DLD1 (cell line): ENCODE results near the gene TBC1D14.

Experiments
- in situ Hi-C: cut with HindIII; loops from 2 replicates; pipeline ENCODE4 v1.10.0; 2017; ENCODE audit warnings: low sequenced_read_pairs

TBC1D14 gene, protein sequence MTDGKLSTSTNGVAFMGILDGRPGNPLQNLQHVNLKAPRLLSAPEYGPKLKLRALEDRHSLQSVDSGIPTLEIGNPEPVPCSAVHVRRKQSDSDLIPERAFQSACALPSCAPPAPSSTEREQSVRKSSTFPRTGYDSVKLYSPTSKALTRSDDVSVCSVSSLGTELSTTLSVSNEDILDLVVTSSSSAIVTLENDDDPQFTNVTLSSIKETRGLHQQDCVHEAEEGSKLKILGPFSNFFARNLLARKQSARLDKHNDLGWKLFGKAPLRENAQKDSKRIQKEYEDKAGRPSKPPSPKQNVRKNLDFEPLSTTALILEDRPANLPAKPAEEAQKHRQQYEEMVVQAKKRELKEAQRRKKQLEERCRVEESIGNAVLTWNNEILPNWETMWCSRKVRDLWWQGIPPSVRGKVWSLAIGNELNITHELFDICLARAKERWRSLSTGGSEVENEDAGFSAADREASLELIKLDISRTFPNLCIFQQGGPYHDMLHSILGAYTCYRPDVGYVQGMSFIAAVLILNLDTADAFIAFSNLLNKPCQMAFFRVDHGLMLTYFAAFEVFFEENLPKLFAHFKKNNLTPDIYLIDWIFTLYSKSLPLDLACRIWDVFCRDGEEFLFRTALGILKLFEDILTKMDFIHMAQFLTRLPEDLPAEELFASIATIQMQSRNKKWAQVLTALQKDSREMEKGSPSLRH

GRCh38 chr4:6909113-6909969, at the start of gene TBC1D14:
Gene TBC1D14 (plus strand): TSS chr4:6909826. CDS start chr4:6923390, 13,564 bp downstream.
- in situ Hi-C loops, result loop anchor here (25.0 kb wide), 1 partner anchor 178 kb away; no protein-coding TSS in a partner anchor

GRCh38 chr4:6868386-6868785, 41.2 kb upstream of the TBC1D14 start:
- in situ Hi-C loops, result no loop called here

DNA sequence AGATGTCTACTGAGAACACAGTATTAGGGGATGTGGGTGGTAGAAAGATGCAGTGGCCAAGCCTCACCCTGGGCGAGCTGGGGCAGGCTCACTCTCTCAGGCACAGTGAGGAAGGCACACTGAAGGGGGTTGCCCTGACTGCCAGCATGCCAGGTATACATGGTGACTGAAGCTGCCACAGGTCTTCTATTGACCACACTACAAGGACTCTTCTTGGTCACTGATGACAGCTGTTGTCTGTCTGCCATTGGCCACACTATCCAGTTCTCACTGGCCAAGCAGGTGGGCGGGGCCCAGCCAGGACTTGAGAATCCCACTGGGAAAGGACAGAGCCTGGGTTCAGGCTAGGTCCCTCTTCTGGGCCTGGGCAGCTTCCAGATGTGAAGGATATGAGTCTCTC, 39.7 kb upstream of the TBC1D14 start:
- in situ Hi-C loops, result loop anchor here (5.0 kb wide), 1 partner anchor 103 kb away; no protein-coding TSS in a partner anchor

- in situ Hi-C loops, result loop anchor here (5.0 kb wide), 1 partner anchor 106 kb away; no protein-coding TSS in a partner anchor
Observed at GRCh38 chr4:6873291-6873690, 36.3 kb upstream of the TBC1D14 start.

DNA sequence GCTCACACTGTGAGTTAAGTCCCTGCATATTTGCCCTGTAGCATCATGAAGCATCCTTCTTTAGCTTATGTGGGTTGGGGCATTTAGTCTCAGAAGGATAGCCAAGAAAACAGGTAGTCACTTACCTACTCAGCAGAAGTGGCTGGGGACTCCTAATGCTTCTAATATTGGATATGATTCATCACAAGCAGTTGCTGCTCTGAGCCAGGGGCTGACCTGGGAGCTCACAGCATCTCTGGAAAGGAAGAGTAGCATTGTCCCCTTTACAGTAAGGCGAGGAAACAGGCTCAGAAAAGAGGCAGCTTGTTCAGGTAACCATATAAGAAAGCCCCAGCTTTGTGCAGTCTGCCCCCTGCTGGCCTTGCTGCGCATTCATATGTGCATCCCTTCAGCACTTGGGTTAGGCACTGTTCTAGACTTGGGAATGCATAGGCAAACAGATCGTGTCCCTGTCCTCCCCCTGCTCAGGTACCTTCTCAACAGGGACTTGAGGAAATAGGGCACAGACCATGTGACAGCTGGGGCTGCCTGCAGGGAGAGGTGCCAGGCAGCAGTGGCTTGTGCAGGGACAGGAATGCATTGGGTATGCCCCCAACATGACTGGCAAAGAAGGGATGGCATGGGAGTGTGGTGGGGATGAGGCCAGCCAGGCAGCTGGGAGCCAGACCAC, 35.7 kb upstream of the TBC1D14 start:
- in situ Hi-C loops, result loop anchor here (5.0 kb wide), 1 partner anchor 107 kb away; no protein-coding TSS in a partner anchor

GRCh38 chr4:6874981-6875380, 34.6 kb upstream of the TBC1D14 start:
- in situ Hi-C loops, result loop anchor here (5.0 kb wide), 1 partner anchor 108 kb away; no protein-coding TSS in a partner anchor

DNA sequence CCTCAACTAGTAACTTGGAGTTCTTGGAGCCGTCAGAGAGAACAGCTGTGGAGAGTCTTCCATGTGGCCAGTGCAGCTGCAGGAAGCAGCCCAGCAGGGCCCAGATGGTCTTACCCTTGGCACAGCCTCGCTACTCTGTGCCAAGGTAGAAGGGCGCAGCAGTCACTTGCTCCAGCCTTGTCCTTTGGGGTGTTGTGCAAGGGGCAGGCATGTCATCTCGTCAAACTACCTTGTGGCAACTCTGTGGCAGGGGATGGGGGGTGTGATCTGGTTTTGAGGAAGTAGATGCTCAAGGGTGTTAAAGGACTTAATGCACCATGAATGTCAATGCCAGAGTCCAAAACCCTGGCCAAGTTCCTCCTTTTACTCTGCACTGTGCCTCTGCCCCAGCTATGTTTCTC, 34.2 kb upstream of the TBC1D14 start:
- in situ Hi-C loops, result no loop called here

- in situ Hi-C loops, result no loop called here
Observed at GRCh38 chr4:6876440-6876839, 33.2 kb upstream of the TBC1D14 start.

- in situ Hi-C loops, result no loop called here
Observed at GRCh38 chr4:6877067-6877466, 32.6 kb upstream of the TBC1D14 start.

DNA sequence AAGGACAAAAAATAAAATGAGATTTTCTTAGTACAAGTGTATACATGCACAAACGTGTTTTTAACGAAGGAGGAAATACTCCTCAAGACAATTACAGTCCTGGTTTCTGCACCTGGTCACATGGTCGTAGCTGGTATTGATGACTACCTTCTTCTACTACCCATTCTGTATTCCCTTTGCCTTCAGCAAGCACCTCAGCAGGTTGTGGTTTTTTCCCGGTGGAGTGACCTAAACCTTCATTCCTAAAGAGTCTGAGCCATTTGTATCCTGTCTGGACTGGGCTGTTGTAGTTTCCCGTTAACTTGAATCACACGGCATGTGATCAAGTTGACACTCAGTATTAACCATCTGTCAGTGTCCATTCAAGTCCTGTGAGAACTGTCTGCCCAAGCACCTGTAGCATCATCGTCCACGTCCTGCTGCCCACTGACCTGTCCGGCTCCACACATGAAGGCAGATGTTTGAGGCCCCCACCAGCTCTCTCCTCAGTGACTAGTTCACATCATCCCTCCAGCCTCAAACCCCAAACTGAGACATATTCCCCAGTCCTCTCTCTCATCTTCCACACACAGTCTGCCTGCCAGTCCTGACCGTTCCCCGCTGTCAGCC, 31.1 kb upstream of the TBC1D14 start:
- in situ Hi-C loops, result no loop called here

DNA sequence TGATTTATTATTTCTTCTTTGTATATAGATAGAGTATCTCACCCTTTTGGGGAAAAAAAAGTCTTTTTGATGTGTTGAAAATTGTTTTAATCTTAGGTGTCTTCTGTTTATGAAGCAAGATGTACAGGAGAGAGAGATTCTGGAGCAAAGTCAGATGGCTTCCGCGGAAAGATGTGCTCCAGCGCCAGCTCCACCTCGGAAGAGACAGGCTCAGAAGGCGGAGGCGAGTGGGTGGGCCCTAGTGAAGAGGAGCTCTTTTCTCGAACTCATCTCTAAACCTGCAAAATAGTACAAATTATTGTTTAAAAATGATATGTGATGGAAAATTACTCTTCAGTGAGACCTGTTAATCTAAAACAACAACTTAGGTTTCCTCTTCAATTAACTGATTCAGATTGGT, 28.9 kb upstream of the TBC1D14 start:
- in situ Hi-C loops, result no loop called here

- in situ Hi-C loops, result no loop called here
Observed at GRCh38 chr4:6881908-6882307, 27.7 kb upstream of the TBC1D14 start.

DNA sequence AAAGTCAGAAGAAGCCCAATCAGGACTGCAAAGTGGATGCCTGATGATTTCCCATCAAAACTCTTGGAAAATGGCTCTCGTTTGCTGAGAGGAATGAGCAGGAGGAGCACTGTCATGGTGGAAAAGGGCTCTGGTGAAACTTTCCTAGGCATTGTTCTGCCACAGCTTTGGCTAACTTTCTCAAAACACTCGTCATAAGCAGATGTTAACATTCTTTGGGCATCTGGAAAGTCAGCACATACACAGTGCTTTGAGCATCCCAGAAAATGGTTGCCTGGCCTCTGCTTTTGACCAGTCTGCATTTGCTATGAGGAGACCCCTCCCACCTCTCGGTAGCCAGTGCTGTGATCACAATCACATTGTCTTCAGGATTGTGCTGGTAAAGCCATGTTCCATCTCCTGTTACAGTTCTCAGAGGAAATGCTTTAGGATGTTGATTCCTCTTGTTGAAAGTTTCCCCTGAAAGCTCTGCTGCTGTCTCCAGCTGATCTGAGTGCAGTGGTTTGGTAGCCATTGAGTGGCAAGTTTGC, 25.2 kb upstream of the TBC1D14 start:
- in situ Hi-C loops, result no loop called here

DNA sequence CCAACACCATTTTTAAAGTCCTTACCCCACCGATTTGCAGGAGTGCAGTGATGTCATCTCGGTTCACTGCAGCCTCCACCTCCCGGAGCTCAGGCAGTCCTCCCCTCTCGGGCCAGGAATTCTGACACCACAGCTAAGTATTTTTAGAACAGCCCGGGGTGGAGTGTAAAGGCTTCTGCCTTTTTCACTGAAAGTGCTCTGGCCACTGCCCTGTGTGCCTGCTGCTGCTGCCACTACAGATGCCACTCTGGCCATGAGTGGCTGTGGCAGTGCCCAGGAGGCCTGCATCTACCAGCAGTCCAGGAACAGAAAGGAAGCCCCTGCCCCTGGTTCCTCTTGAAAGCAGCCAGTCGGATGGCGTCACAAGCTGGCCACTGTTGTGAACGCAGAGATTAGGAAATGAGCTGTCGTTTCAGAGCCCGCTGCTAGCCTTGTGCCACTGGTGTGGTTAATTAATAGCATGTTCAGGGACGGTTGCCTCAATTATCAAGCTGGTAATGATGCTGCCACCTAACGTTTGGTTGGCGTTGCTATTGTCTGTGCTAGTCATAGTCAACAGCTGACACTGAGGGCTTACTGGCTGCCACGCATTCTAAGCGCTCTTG, 23.6 kb upstream of the TBC1D14 start:
- in situ Hi-C loops, result no loop called here

- in situ Hi-C loops, result no loop called here
Observed at GRCh38 chr4:6886886-6887285, 22.7 kb upstream of the TBC1D14 start.

GRCh38 chr4:6887591-6888371, 21.8 kb upstream of the TBC1D14 start:
- in situ Hi-C loops, result no loop called here

- in situ Hi-C loops, result no loop called here
Observed at GRCh38 chr4:6888506-6889071, 21.0 kb upstream of the TBC1D14 start.

DNA sequence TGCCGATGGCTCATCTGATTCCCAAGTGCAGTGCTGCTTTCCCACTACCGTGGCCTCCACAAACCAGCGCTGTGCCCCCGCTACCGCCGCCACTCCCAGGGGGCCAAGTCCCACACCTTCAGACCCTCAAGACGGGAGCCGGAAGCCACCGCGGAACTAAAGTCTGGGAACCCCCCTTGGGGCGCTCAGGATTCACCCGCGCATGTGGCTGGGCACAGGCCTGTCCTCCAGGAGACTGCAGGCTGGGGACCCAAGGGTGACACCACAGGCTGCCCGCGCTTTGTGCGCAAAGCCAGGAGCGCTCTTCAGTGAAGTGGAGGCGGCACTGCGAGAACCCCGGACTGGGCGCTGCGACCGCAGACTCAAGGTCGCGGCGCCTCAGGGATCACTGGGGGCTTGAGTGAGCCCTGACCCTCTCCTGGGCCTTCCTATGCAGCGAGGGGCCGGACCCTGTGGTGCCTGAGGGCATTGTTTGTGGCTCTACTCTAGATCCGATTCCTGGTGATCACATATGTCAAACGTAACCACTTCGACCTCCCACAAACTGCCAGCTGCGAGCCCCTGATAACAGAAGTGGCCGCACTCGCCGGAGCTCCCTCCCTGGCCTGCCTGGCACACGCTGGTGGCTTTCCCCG, 20.4 kb upstream of the TBC1D14 start:
- in situ Hi-C loops, result no loop called here
